T1000 (cell line): ENCODE measurements around the gene AFF3.

Source experiments
- DNase-seq: peaks from one replicate; lab custom pipeline; 2025; ENCODE audit warnings: mixed read lengths; lab: John Stamatoyannopoulos, UW

The AFF3 gene

DNA sequence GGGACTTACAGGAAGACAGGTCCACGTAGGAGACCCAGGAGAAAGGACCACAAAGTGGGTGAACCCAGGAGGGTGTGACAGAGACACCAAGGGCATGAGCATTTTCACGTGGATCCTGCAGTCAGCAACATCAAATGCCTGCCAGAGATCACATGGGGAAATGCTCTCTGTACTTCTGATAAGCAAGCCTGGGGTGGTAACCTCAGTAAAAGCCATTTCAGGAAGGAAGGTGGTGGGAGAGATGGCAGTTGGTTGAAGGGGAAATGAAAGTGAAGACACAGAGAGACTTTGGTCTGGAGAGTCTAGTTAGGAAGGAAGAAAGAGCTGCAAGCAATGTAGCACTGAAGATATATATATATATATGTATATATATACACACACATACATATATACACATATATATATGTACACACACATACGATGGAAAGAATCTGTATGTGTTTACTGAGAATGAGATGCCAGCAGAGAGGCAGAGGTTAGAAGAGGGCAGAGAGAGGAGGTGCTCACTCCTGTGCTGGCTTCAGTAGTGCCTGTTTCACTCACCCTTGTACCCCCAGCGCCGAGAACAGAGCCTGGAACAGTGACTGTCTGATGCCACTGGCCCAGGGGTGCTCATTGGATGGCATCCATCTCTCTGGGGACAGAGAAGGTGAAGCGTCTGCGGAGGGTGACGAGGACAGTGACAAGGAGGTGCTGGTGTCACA lies 314.9 kb downstream of the AFF3 start:
- DNase-seq: no peak

DNA sequence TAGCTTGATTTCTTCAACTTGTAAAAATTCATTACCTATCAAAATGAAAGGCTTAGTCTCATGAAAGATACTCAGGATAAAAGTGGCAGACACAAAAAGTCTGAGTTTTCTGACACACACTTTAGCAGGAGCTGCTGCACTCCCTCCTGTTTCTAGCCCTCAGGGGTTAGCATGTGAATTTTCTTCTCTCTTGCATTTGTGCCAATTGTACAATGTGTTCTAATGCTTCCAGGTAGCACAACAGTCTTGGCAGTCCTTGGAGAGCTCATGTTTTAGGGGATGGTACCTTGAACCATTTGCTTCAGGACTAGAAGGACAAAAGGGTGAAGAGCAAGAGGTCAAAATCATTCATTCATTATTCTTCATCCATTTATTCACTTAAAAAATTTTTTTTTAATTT lies 316.8 kb downstream of the AFF3 start:
- no peak for DNase-seq

DNA sequence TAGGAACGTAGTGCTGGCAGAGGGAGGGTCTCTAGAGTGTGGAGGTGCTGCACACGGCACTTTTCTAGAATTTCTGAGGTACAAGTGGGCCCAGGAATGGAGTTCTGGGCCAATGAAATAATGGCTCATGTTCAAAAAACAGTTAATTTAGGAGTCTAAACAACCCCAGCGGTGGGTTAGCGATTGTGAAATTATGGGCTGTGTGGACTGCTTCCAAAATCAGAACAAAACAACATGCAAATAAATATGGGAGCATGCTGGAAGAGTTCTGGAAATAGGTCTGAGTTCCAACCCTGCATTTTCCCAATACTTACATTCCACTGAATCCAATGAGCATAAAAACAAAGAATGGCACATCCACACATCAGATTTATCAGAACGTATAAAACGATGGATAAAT lies 317.6 kb downstream of the AFF3 start:
- no peak for DNase-seq

- no peak for DNase-seq
Measured at GRCh38 chr2:99822474-99823207, 319.7 kb downstream of the AFF3 start.

DNA sequence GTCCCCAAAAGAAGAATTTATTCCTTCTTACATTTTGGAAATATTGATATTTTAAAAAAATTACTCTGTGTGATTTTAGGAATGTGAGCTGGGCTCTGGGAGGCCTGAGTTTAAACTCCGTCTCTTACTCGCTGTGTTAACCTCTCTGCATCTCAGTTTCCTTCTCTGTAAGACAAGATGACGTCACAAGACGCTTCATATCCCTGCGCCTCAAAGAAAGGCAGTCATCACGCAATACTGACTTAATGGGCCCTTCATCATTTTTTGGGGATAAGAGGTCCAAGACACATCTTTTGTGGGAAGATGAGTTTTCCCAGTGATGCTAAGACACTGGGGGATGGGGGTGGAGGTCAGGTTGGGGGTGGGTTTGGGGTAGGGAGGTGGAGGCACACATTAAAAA lies 320.4 kb downstream of the AFF3 start:
- DNase-seq: no peak

- no peak for DNase-seq
Measured at GRCh38 chr2:99821572-99821971, 320.8 kb downstream of the AFF3 start.

- no peak for DNase-seq
Measured at GRCh38 chr2:99821039-99821438, 321.4 kb downstream of the AFF3 start.

- no peak for DNase-seq
Measured at GRCh38 chr2:99819766-99820165, 322.6 kb downstream of the AFF3 start.

- DNase-seq: no peak
Measured at GRCh38 chr2:99818842-99819241, 323.5 kb downstream of the AFF3 start.

- no peak for DNase-seq
Measured at GRCh38 chr2:99816908-99817307, 325.5 kb downstream of the AFF3 start.

DNA sequence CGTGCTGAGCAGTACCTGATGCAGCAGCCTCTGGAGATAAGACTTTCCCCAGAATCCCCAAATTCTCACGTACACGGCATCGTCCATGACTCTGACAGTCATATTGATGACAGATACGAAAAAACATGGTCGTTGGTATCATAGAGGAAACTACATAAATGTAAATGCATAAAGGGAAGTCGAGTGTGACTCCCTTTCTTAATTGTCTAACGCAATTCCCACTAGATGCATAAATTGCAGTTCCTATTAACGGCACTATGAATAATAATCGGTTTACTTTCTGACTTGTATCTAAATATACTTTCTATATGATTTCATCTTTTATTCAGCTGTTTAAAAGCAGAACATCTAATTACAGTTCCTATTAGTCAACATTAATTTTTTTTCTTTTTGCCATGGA lies 330.0 kb downstream of the AFF3 start:
- no peak for DNase-seq

DNA sequence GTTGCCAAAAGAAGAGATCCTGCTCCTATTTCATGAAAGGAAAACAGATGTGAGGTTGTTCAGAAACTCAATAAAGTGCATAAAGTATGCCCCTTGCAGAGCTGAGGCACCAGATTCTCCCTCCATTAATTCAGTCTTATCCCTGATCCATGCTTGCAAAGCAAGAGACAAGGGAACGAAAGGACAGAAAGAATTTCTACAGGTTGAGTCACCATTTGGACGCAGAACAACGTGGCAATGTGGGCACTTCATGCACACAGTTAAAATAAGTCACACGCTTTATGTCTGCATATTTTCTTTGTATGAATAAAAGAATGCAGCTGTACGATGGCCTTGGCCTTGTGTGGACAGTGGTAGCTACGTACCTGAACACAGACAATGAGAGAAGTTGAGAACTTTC lies 330.8 kb downstream of the AFF3 start:
- DNase-seq: no peak

DNA sequence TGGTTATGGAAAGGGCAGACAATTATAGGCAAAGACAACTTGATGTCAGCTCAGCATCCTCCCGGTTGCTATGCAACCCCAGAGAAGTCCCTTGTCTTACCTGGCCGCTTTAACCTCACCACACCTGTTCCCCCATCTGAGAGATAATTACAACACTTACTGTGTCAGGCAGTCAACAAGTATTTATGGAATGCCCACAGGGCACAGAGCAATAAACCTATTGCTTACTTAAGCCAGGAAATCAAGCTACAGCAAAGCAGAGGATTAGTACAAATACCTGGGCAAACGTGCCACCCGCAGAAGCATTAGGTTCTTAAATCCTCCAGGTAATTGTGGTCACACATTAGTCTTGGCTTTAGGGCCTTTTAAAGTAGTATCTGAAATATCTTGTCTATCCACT lies 332.2 kb downstream of the AFF3 start:
- DNase-seq: no peak

DNA sequence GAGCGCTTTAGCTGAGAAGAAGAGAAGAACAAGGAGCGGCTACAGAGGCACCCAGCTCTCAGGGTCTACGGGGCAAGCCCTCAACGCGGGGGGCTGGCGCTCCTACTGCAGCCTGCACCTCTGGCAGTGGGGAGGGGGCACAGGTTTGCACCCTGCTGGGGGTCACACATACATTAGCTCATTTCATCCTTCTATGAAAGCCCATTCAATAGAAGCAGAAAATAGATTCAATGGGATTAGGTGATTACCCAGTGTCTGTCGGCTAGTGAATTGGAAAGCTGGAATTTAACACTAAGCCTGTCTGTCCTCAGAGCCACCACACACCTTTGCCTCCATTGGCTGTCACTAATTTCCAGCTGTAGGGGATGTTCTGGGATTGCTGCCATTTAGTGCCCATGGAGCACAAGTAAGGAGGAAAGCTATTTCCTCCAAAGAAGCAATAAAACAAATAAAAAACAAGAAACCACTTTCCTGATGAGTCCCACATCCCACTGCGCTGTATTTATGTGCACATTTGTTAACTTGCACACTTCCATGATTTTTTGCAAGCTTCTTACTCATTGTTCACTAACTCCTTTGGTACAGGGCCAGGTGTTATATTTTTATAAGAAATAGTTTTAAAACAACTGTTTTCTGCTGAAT lies 333.0 kb downstream of the AFF3 start:
- DNase-seq: no peak

- no peak for DNase-seq
Measured at GRCh38 chr2:99808361-99809200, 333.8 kb downstream of the AFF3 start.

GRCh38 chr2:99806758-99807157 lies 335.6 kb downstream of the AFF3 start:
- no peak for DNase-seq

- DNase-seq: no peak
Measured at GRCh38 chr2:99805930-99806476, 336.4 kb downstream of the AFF3 start.

DNA sequence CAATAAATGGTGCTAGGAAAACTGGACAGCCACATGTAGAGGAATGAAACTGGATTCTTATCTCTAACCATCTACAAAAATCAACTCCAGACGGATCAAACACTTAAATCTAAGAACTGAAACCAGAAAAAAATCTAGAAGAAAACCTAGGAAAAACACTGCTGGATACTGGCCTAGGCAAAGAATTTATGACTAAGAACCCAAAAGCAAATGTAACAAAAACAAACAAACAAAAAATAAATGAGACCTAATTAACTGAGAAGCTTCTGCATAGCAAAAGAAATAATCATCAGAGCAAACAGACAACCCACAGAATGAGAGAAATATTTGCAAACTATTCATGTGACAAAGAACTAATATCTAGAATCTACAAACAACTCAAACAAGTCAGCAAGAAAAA lies 338.5 kb downstream of the AFF3 start:
- DNase-seq: no peak

DNA sequence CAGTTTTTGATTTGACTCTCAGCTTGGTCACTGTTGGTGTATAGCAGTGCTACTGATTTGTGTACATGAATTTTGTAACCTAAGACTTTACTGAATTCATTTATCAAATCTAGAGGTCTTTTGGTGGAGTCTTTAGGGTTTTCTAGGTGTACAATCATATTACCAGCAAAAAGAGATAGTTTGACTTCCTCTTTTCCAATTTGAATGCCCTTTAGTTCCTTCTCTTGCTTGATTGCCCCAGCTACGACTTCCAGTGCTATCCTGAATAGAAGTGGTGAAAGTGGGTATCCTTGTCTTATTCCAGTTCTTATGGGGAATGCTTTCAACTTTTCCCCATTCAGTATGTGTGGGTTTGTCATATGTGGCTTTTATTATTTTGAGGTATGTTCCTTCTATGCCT lies 339.7 kb downstream of the AFF3 start:
- DNase-seq: no peak

GRCh38 chr2:99801327-99801901 lies 341.0 kb downstream of the AFF3 start:
- no peak for DNase-seq

DNA sequence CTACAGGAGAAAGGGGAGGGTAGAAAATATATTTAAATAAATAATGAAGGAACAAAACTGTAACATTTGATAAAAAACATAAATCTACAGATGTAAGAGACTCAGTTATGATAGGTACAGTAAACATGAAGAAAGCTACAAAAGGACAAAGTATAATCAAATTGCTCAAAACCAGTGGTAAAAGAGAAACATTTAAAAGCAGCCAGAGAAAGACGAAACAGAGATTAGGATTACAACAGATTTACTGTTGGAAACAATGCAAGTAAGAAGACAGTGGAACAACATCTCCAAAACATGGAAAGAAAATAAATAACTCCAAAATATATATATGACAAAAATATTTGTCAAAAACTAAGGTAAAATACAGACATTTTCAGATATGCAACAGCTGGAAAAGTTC lies 344.9 kb downstream of the AFF3 start:
- DNase-seq: no peak

GRCh38 chr2:99794414-99794813 lies 348.0 kb downstream of the AFF3 start:
- DNase-seq: no peak
